IMR-90 (cell line): ENCODE data around the gene NCKAP5. TPM values are rescaled to one million over a fixed set of nuclear protein-coding genes. Genes with fewer than 3 reads are reported as not detected.

Experiments used
- ATAC-seq: fragments of 200-7000 bp; cut with Tn5 transposase; 2 replicates; pipeline ENCODE4 v1.9.1; 2020; ENCODE audit warnings: low read depth, mild to moderate bottlenecking, moderate library complexity
- BruUV-seq: library from RNA; stranded (reverse); fragments of 400-500 nt; replicated peaks from 2 replicates; lab custom pipeline; 2021; lab: Mats Ljungman, UMichigan
- CTCF ChIA-PET: fragments of 300-600 bp; formaldehyde crosslinking; extraction: SDS; loops from one replicate; lab custom pipeline; 2021; ENCODE audit warnings: antibody characterized with exemption; lab: Yijun Ruan, JAX
- POLR2A ChIA-PET: fragments of 300-600 bp; sonication (Branson Sonifier 250); formaldehyde crosslinking; loops from one replicate; lab custom pipeline; 2022; ENCODE audit warnings: antibody characterized with exemption; ENCODE audit not compliant: unreplicated experiment; lab: Charles Lee
- DNase-seq: peaks from one replicate; pipeline ENCODE4 v3.0.0; 2013
- H2AFZ ChIP-seq: replicated peaks from 2 replicates; pipeline ENCODE3; 2013; ENCODE audit warnings: low read length, mild to moderate bottlenecking; ENCODE audit not compliant: poor library complexity
- H2AK5ac ChIP-seq: 2 replicates; pipeline ENCODE4 v1.6.1; 2013; ENCODE audit warnings: low read depth, low read length, inconsistent platforms
- H2AK9ac ChIP-seq: replicated peaks from 2 replicates; pipeline ENCODE3; 2013; ENCODE audit warnings: mild to moderate bottlenecking, low read depth, low read length, moderate library complexity; ENCODE audit not compliant: poor library complexity
- H2BK120ac ChIP-seq: 2 replicates; pipeline ENCODE4 v1.6.1; 2013; ENCODE audit warnings: low read depth, low read length, inconsistent platforms
- H2BK15ac ChIP-seq: 3 replicates; pipeline ENCODE4 v1.6.1; 2013; ENCODE audit warnings: low read depth, low read length, inconsistent platforms
- H2BK20ac ChIP-seq: 2 replicates; pipeline ENCODE4 v1.6.1; 2013; ENCODE audit warnings: low read depth, mild to moderate bottlenecking, inconsistent platforms, low read length, moderate library complexity
- H2BK5ac ChIP-seq: 2 replicates; pipeline ENCODE4 v1.6.1; 2013; ENCODE audit warnings: mild to moderate bottlenecking, low read depth, low read length, inconsistent platforms; ENCODE audit not compliant: poor library complexity, severe bottlenecking
- H3K14ac ChIP-seq: replicated peaks from 2 replicates; pipeline ENCODE4 v1.6.1; 2013; ENCODE audit warnings: low read depth, low read length, inconsistent platforms
- H3K18ac ChIP-seq: 2 replicates; pipeline ENCODE4 v1.6.1; 2013; ENCODE audit warnings: low read depth, low read length, control low read depth
- H3K23ac ChIP-seq: 2 replicates; pipeline ENCODE4 v1.6.1; 2013; ENCODE audit warnings: low read depth, low read length, inconsistent platforms
- H3K27ac ChIP-seq: 2 replicates; pipeline ENCODE4 v1.5.1; 2013; ENCODE audit warnings: mild to moderate bottlenecking, control low read depth, low read length; ENCODE audit not compliant: insufficient read depth
- H3K27me3 ChIP-seq: 2 replicates; pipeline ENCODE4 v1.6.1; 2013; ENCODE audit warnings: low read length; ENCODE audit not compliant: control insufficient read depth, insufficient read depth
- H3K36me3 ChIP-seq: 2 replicates; pipeline ENCODE4 v1.6.1; 2013; ENCODE audit warnings: low read length, mixed read lengths; ENCODE audit not compliant: control insufficient read depth, insufficient read depth
- H3K4ac ChIP-seq: 2 replicates; pipeline ENCODE4 v1.6.1; 2013; ENCODE audit warnings: low read depth, low read length, inconsistent platforms
- H3K4me1 ChIP-seq: 2 replicates; pipeline ENCODE4 v1.6.1; 2013; ENCODE audit warnings: low read length, mixed read lengths; ENCODE audit not compliant: control insufficient read depth, insufficient read depth
- H3K4me2 ChIP-seq: 2 replicates; pipeline ENCODE4 v1.6.1; 2013; ENCODE audit warnings: low read depth, mild to moderate bottlenecking, control low read depth, low read length, moderate library complexity
- H3K4me3 ChIP-seq: 2 replicates; pipeline ENCODE4 v1.5.1; 2013; ENCODE audit warnings: low read depth, mild to moderate bottlenecking, control low read depth, low read length, moderate library complexity; ENCODE audit not compliant: insufficient read depth
- H3K56ac ChIP-seq: 2 replicates; pipeline ENCODE4 v1.6.1; 2013; ENCODE audit warnings: low read length, inconsistent platforms; ENCODE audit not compliant: insufficient read depth; ENCODE audit errors: extremely low read depth
- H3K79me1 ChIP-seq, 2 experiments: 2 replicates each; pipeline ENCODE4 v1.6.1; 2013; ENCODE audit warnings: low read length in 2 of 2, inconsistent platforms in 1 of 2, low read depth in 1 of 2
- H3K9ac ChIP-seq: 2 replicates; pipeline ENCODE4 v1.6.1; 2013; ENCODE audit warnings: low read depth, low read length, control low read depth
- H3K9me1 ChIP-seq: 2 replicates; pipeline ENCODE4 v1.6.1; 2013; ENCODE audit warnings: low read length, inconsistent platforms; ENCODE audit not compliant: insufficient read depth
- H3K9me3 ChIP-seq: 2 replicates; pipeline ENCODE4 v1.6.1; 2013; ENCODE audit warnings: low read length; ENCODE audit not compliant: control insufficient read depth, insufficient read depth
- H4K20me1 ChIP-seq: 2 replicates; pipeline ENCODE4 v1.6.1; 2013; ENCODE audit warnings: low read length, inconsistent platforms; ENCODE audit not compliant: insufficient read depth
- H4K5ac ChIP-seq: 2 replicates; pipeline ENCODE4 v1.6.1; 2013; ENCODE audit warnings: mild to moderate bottlenecking, low read depth, low read length, control low read depth
- H4K8ac ChIP-seq, 2 experiments: 2 replicates each; pipeline ENCODE4 v1.6.1; 2013; ENCODE audit warnings: low read depth in 2 of 2, low read length in 2 of 2, control low read depth in 1 of 2, inconsistent platforms in 1 of 2
- H4K91ac ChIP-seq: 2 replicates; pipeline ENCODE4 v1.6.1; 2013; ENCODE audit warnings: low read depth, low read length, inconsistent platforms; ENCODE audit not compliant: insufficient read depth
- CEBPB ChIP-seq: IDR thresholded peaks from 2 replicates; pipeline ENCODE4 v1.6.1; 2012; ENCODE audit warnings: low read depth, low read length, improper control_type of control experiment
- MAFK ChIP-seq: IDR thresholded peaks from 2 replicates; pipeline ENCODE4 v1.6.1; 2012; ENCODE audit warnings: low read depth, low read length, improper control_type of control experiment
- MAZ ChIP-seq: IDR thresholded peaks from 2 replicates; pipeline ENCODE4 v1.6.1; 2012; ENCODE audit warnings: low read depth, mild to moderate bottlenecking, low read length, improper control_type of control experiment, moderate library complexity, borderline replicate concordance
- NFE2L2 ChIP-seq: fragments of 150-350 bp; IDR thresholded peaks from 2 replicates; pipeline ENCODE4 v1.6.1; 2016; ENCODE audit warnings: low read depth, mild to moderate bottlenecking, low read length
- WGBS, 2 experiments: methylation state at CpG; one replicate each; pipeline versions ENCODE4 v1.1.5 to v1.1.7; 2013; ENCODE audit warnings: missing lambda C conversion rate in 2 of 2; ENCODE audit not compliant: insufficient read length in 1 of 2; ENCODE audit errors: extremely low coverage in 2 of 2; 5-methylcytosine and 5-hydroxymethylcytosine counted together
- dilution Hi-C: fragments of 300-500 bp; cut with HindIII; formaldehyde crosslinking; loops from one replicate; pipeline ENCODE4 v1.14.3; 2018; ENCODE audit warnings: low sequenced_read_pairs; ENCODE audit not compliant: unreplicated experiment
- in situ Hi-C: fragments of 300-500 bp; cut with MboI; formaldehyde crosslinking; loops from 3 replicates; pipeline ENCODE4 v1.14.3; 2019; ENCODE audit warnings: low sequenced_read_pairs, inconsistent platforms, mixed read lengths
- intact Hi-C: fragments of 100-400 bp; cut with micrococcal nuclease; formaldehyde crosslinking; loops from 2 replicates; pipeline ENCODE4 v1.10.0; 2022
- polyA plus RNA-seq, 3 experiments: library from polyadenylated mRNA; depleted of rRNA; stranded (reverse); fragments of >200 nt; gene quantifications; 2 replicates each; pipeline ENCODE4 v1.2.3, GENCODE V29; 2012; ENCODE audit warnings: low replicate concordance in 1 of 3
- total RNA-seq: library from RNA; depleted of rRNA; stranded (reverse); fragments of >200 nt; gene quantifications from 2 replicates; pipeline ENCODE4 v1.2.3, GENCODE V29; 2012
- TF ChIP-seq, protein P1 (sequence below): fragments of 150-350 bp; IDR thresholded peaks from 2 replicates; pipeline ENCODE4 v1.6.1; 2016; ENCODE audit warnings: low read depth, mild to moderate bottlenecking, low read length, moderate library complexity, borderline replicate concordance

The NCKAP5 gene
- total and polyA plus RNA-seq, 2 of the 4 experiments (the other 2 are of a cell fraction): 2.7 to 3.9 TPM

DNA sequence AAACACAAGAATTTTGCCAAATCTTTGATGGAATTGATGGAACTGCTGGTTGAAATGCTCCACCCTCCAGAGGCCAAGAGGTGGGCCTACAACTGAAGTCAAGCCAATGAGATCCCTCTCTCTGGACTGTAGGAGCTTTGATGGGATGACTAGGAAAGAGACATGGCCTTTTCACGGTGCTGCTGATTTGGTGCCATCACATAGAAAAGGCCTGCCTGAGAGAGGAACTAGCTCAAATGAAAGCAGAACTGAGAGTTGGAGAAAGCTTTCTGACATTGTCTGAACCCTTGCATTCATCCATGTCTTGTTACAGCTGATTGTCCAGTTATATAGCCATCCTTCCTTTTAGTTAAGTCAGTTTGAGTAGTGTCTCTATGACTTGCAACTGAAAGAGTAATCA lies 614.5 kb downstream of the NCKAP5 start (continued):
- TF ChIP-seq CEBPB (no peak), MAFK (no peak), NFE2L2 (no peak)

DNA sequence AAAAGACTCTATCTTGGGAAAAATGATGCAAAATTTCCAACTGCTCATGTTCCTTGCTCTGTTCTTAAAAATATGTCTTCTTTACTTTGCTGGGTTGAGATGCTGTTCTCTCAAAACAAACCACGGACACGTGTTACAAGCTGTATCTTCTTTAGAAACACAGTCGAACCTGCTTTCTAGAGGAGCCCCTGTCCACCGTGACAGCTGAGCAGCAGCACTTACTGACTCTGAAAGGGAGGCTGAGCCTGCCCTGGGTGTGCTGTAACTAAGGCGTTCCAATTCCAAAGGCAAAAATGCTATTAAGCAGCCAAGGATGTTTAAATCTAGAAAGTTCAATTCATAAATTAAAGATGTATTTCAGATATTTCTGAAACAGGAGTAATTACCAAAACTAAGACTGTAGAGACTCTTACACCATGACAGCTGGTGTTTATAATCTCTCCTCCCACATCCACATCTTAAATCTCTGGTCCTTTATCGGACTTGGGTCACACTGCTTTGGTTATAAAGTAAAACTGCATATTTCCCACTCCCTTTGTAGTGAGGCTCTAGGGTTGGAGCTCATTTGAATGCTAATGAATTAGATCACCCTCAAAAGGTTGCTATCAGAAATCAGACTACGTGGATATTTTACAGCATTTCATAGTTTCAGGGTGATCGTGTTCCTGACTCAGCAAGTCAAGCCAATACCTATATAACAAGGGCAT lies 617.1 kb downstream of the NCKAP5 start:
- no peak overlapping the region for H2AFZ ChIP-seq
- TF ChIP-seq CEBPB (no peak), NFE2L2 (no peak), MAZ (no peak)
- TF ChIP-seq, protein P1, sequence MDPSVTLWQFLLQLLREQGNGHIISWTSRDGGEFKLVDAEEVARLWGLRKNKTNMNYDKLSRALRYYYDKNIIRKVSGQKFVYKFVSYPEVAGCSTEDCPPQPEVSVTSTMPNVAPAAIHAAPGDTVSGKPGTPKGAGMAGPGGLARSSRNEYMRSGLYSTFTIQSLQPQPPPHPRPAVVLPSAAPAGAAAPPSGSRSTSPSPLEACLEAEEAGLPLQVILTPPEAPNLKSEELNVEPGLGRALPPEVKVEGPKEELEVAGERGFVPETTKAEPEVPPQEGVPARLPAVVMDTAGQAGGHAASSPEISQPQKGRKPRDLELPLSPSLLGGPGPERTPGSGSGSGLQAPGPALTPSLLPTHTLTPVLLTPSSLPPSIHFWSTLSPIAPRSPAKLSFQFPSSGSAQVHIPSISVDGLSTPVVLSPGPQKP: no peak
- no peak for DNase-seq
- no peaks in the 10 kb centered on the region for H4K20me1 ChIP-seq
- no peaks in the 10 kb centered on the region for H3K9me3 ChIP-seq
- H3K4me3 ChIP-seq: no peak overlapping the region
- H3K9ac ChIP-seq: no peak overlapping the region
- CTCF ChIA-PET: no interaction called here
- H3K56ac ChIP-seq: no peak overlapping the region
- no peak overlapping the region for H3K4me2 ChIP-seq
- H3K4ac ChIP-seq: no peak overlapping the region
- no peak overlapping the region for H2AK9ac ChIP-seq
- no peaks in the 10 kb centered on the region; the same call in 1 of the 2 replicates for H3K9me1 ChIP-seq
- POLR2A ChIA-PET: no interaction called here
- 20% methylated on average over 1 of the region's 8 CpGs; no CpG with 5 or more reads in 1 of the 2 experiments for WGBS, 2 experiments
- H2BK5ac ChIP-seq: no peak overlapping the region
- H4K5ac ChIP-seq: no peak overlapping the region
- no peak overlapping the region for H2BK20ac ChIP-seq
- H3K27me3 ChIP-seq: no peaks in the 10 kb centered on the region
- H3K79me1 ChIP-seq: peaks cover 0 to 3% of the 10 kb centered on the region in 2 experiments; a peak in 2 of 4 replicates
- no peaks in the 10 kb centered on the region for H3K4me1 ChIP-seq
- no peak overlapping the region for H3K14ac ChIP-seq
- H3K27ac ChIP-seq: no peak overlapping the region
- BruUV-seq: no TSS peak
- no peak overlapping the region for H4K8ac ChIP-seq
- no peak overlapping the region for H2BK120ac ChIP-seq
- no peak for ATAC-seq
- no peak overlapping the region for H2AK5ac ChIP-seq
- intact Hi-C loops: no loop called here
- dilution Hi-C loops: no loop called here
- no peak overlapping the region for H3K18ac ChIP-seq
- no peak overlapping the region for H3K23ac ChIP-seq
- in situ Hi-C loops: no loop called here
- H3K36me3 ChIP-seq: peaks cover 3% of the 10 kb centered on the region; the same call in 1 of the 2 replicates
- no peak overlapping the region for H2BK15ac ChIP-seq
- no peak overlapping the region for H4K91ac ChIP-seq
